ENCODE results near the gene DSP. TPM values are rescaled to one million over a fixed set of nuclear protein-coding genes. Genes with fewer than 3 reads are reported as not detected.

Gene DSP
- total and polyA plus RNA-seq, 2 of the 13 experiments (the other 11 are each of a cell fraction or from before 2014, with no cell fraction given), result 89.8 to 117 TPM

- TF ChIP-seq ZNF749 (CRISPR knock-in tag; IDR thresholded peaks at IDR 0.05; ENCODE audit: borderline replicate concordance), result peak; percentile 95
- peak; percentile 34; the same call in 1 of the 2 replicates for TF ChIP-seq GPN1 (CRISPR knock-in tag; IDR thresholded peaks at IDR 0.05; ENCODE audit: borderline replicate concordance)
- TF ChIP-seq ZBTB46 (CRISPR knock-in tag; IDR thresholded peaks at IDR 0.05; ENCODE audit: borderline replicate concordance), result peak; percentile 20; the same call in 1 of the 2 replicates
- peak; percentile 80; the same call in 1 of the 2 replicates for TF ChIP-seq ZKSCAN8 (CRISPR knock-in tag; IDR thresholded peaks at IDR 0.05; ENCODE audit: borderline replicate concordance)
- peak; percentile 96 for TF ChIP-seq TBX2 (CRISPR knock-in tag; IDR thresholded peaks at IDR 0.05; ENCODE audit: borderline replicate concordance)
- peak; percentile 69; the same call in 1 of the 2 replicates for TF ChIP-seq BATF2 (CRISPR knock-in tag; IDR thresholded peaks at IDR 0.05)
- no peak for TF ChIP-seq IKZF4 (CRISPR knock-in tag; IDR thresholded peaks at IDR 0.05; ENCODE audit: borderline replicate concordance, low read depth, not compliant biosample characterization)
- TF ChIP-seq CBFB (CRISPR knock-in tag; IDR thresholded peaks at IDR 0.05), result peak; percentile 48; the same call in 1 of the 2 replicates
- 0 out of 2 replicates have a peak, but pooled peaks have one; percentile 34 for TF ChIP-seq RFXANK (CRISPR knock-in tag; IDR thresholded peaks at IDR 0.05)
- no peak for TF ChIP-seq KLF11 (CRISPR knock-in tag; IDR thresholded peaks at IDR 0.05)
- TF ChIP-seq ADNP (CRISPR knock-in tag; IDR thresholded peaks at IDR 0.05), result no peak
- no peak for TF ChIP-seq TRIM24 (CRISPR knock-in tag; IDR thresholded peaks at IDR 0.05)
- peak; percentile 37 for TF ChIP-seq STAG1 (CRISPR knock-in tag; IDR thresholded peaks at IDR 0.05)
- TF ChIP-seq NFE2 (CRISPR knock-in tag; IDR thresholded peaks at IDR 0.05), result no peak
- TF ChIP-seq ZNF383 (CRISPR knock-in tag; IDR thresholded peaks at IDR 0.05; ENCODE audit: borderline replicate concordance), result no peak
- TF ChIP-seq BRD4 (CRISPR knock-in tag; IDR thresholded peaks at IDR 0.05), result peak; percentile 92
- TF ChIP-seq KAT2B (IDR thresholded peaks at IDR 0.05; ENCODE audit: borderline replicate concordance, low read depth, low read length), result no peak
- TF ChIP-seq SIN3A (IDR thresholded peaks at IDR 0.05; ENCODE audit: borderline replicate concordance, low read depth, low read length), result peak; percentile 90; the same call in 1 of the 2 replicates
- TF ChIP-seq JARID2 (CRISPR knock-in tag; IDR thresholded peaks at IDR 0.05; ENCODE audit: insufficient replicate concordance), result no peak
- peak; percentile 69; the same call in 1 of the 2 replicates for TF ChIP-seq ZNF317 (CRISPR knock-in tag; IDR thresholded peaks at IDR 0.05)
- no peak for TF ChIP-seq PBX2 (CRISPR knock-in tag; IDR thresholded peaks at IDR 0.05)
- TF ChIP-seq ZNF891 (CRISPR knock-in tag; IDR thresholded peaks at IDR 0.05), result peak; percentile 55; the same call in 1 of the 2 replicates
- peak; percentile 66 for TF ChIP-seq RAD21 (CRISPR knock-in tag; IDR thresholded peaks at IDR 0.05)
- peak; percentile 88 for TF ChIP-seq ZNF451 (CRISPR knock-in tag; IDR thresholded peaks at IDR 0.05)
- TF ChIP-seq POGZ (CRISPR knock-in tag; IDR thresholded peaks at IDR 0.05), result peak; percentile 94
- peak; percentile 95 for TF ChIP-seq TEAD3 (CRISPR knock-in tag; optimal IDR thresholded peaks at IDR 0.05; ENCODE audit: borderline replicate concordance)
Observed at GRCh38 chr6:7541175-7542064, at the start of gene DSP (continued).
